ENCODE results near the gene TTBK1.

TTBK1 gene

DNA sequence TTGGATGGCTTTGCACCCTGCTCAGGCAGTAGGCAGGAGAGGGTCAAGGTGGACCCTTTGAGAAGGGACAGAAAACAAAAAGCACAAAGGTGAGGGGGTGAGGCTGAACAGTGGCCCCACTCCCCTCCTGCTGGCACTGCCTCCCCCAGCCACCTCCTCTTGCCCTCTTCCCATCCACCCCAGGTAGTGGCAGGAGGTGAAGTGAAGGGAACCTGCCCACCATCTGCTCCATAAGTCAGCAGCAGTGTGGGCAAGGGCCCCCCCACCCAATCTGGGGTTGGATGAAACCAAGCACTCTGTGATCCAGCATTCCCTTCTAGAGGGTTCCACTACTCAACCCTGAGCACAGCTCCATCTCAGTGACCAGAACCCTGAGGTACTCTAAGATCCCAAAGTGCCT, 28.7 kb downstream of the TTBK1 start:
- DNase-seq (ENCODE audit: low read depth in 2 of 2), result no peak

DNA sequence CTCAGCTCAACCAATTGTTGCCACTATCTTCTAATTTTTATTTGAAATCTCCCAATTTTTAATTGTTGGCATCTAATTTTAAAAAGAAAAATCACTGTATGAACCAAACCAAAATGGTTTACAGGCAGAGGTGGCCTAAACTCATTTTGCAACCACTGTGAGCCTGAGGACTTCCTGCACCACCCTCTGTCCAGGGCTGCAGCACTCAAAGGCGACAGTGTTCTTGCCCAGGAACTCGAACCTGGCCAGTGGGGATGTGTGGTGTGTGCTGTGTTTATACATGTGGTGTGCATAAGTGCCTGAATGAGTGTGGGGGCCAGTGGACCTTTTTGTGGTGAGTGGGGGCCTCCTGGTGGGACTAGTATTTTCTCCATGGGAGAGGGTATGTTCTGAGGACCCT, 30.4 kb downstream of the TTBK1 start:
- DNase-seq (ENCODE audit: low read depth in 2 of 2), result no peak

GRCh38 chr6:43274127-43274915, 31.0 kb downstream of the TTBK1 start:
- DNase-seq (ENCODE audit: low read depth in 2 of 2), result no peak

- no peak for DNase-seq (ENCODE audit: low read depth in 2 of 2)
These were observed 31.8 kb downstream of the TTBK1 start for GRCh38 chr6:43274916-43275597.

DNA sequence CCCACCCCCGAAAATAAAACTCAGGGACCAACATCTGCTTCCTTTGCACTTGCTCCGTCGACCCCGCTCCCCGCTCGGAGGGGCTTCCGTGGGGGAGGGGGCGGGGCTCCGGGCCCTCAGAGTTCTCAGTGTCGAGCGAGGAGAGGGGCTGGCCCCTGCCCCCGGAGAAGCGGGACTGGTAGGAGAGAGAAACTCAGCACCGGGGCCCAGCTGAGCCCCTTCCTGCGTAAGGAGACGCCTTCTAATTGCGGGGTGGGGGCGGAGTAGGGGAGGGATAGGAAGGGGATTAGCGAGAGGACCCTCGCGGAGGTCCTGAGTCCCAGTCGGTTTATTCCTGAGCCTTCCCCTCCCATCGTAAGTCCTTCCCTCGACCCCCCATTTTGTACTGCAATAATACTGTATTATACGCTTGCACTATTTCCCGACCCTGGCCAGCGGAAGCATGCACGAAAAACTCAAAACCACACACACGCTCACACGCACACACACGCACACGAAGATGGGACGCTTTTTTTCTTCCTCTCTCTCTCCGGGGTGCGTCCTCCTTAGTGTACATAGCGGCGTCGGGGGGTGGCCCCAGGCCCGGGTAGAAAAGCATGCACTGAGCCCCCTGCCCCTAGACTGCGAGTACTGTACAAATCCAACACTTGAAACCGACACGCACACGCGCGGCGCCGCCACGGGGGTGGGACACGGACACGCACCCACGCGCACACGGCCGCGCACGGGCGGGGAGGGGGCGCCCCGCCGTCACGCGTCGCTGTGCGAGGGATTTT, 32.7 kb downstream of the TTBK1 start:
- DNase-seq (ENCODE audit: low read depth in 2 of 2), result no peak

DNA sequence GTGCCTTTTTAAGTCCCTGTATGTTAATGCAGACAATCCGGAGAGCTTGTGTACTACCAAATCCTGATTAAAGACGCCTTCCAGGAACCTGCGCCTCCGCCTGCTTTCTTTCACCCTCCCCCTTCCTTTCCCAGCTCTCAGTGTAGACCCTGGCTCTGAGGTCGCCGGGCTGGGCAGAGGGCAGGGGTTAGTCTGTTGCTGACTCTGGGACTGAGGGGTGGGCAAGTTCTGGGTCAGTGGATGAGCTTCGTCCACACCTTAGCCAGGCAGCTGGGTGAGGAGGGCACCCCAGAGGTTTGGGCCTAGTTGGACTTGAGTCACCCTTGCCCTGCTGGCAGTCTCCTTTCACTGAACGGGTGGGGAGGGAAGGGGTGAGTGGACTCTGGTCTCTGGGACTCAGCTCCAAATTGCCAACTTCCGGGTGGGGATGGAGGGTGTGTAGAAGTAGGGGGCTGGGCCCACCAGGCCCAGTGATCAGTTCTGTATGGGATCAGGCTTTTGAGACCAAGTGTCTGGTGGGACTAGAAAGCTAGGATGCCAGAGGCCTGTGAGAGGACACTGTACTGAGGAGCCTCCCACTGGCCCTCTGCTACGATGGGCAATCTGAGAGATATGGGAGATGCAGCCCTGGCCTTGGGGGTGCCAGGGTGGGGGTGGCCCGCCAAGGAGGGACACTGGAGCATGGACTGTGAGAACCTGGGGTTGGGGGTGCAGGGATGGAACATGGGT, 33.5 kb downstream of the TTBK1 start:
- no peak for DNase-seq (ENCODE audit: low read depth in 2 of 2)

- DNase-seq (ENCODE audit: low read depth in 2 of 2), result no peak
These were observed 34.0 kb downstream of the TTBK1 start for GRCh38 chr6:43277306-43277642.

- no peak for DNase-seq (ENCODE audit: low read depth in 2 of 2)
These were observed 34.6 kb downstream of the TTBK1 start for GRCh38 chr6:43277643-43278523.

DNA sequence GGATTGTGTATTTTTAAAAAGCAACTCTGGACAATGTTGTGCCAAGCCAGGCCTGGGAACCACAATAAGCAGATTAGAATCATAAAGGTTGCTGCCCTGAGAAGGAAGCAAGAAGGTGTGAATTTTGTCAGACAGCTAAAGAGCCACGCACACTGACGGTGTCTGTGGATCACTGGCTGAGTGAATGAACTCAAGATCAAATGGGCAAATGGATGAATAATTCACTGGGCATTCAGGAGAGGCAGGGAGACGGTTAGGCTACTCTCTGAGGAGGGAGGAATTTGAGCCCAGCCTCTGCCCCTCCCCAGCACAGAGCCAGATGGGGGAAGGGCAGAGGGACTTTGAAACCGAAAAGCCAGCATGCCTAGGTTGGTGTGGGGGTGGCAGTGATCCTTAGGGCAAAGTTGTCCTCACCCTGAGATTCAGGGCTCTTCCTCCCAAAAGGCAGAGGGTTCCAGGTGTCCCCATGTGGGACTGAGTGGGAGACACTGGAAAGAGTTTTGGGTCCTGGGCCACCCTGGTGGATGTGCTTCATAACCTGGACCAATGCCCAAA, 35.3 kb downstream of the TTBK1 start:
- no peak for DNase-seq (ENCODE audit: low read depth in 2 of 2)

GRCh38 chr6:43280234-43280633, 37.0 kb downstream of the TTBK1 start:
- DNase-seq (ENCODE audit: low read depth in 2 of 2), result no peak

DNA sequence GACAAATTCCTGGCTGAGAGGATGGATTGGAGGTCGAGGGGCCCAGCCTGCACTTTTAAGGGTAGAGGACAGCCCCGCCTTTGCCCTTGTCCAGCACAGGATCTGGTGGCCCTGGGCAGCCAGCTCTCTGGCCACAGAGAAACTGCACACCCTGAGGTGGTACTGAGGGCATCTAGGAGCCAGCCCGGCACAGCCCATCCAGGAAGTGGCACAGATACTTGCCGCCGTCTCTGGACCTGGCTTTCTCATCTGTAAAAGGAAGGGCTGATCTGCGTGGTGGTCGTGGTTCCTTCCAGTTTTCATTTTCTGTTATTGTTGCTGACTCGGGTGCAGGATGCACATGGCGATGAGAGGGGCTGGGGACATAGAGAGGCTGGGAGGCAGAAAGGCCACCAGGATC, 38.8 kb downstream of the TTBK1 start:
- no peak for DNase-seq (ENCODE audit: low read depth in 2 of 2)

- no peak for DNase-seq (ENCODE audit: low read depth in 2 of 2)
These were observed 39.6 kb downstream of the TTBK1 start for GRCh38 chr6:43282636-43283513.

GRCh38 chr6:43283514-43283901, 40.2 kb downstream of the TTBK1 start:
- DNase-seq (ENCODE audit: low read depth in 2 of 2), result no peak

GRCh38 chr6:43283905-43284304, 40.6 kb downstream of the TTBK1 start:
- DNase-seq (ENCODE audit: low read depth in 2 of 2), result no peak

GRCh38 chr6:43284991-43285781, 41.9 kb downstream of the TTBK1 start:
- DNase-seq (ENCODE audit: low read depth in 2 of 2), result no peak

DNA sequence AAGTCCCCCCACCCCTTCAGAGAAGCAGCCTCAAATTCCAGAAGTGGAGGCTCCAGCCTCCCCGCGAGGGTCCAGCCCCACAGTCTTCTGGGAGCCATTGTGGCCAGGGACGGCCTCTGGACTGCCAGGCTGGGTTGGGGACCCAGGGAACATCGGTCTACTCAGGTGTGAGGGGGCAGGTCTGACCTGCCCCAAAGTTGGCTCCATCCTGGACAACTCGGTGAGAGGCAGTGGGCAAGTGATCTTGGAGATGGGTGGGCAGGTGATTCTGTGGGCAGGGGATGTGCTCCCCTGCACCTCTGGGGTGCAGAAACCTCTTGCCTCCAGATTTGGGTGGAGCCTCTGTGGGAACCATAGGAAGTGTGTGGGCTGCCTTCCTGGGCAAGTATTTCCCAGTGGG, 42.6 kb downstream of the TTBK1 start:
- DNase-seq (ENCODE audit: low read depth in 2 of 2), result no peak

GRCh38 chr6:43286456-43286979, 43.2 kb downstream of the TTBK1 start:
- no peak for DNase-seq (ENCODE audit: low read depth in 2 of 2)

DNA sequence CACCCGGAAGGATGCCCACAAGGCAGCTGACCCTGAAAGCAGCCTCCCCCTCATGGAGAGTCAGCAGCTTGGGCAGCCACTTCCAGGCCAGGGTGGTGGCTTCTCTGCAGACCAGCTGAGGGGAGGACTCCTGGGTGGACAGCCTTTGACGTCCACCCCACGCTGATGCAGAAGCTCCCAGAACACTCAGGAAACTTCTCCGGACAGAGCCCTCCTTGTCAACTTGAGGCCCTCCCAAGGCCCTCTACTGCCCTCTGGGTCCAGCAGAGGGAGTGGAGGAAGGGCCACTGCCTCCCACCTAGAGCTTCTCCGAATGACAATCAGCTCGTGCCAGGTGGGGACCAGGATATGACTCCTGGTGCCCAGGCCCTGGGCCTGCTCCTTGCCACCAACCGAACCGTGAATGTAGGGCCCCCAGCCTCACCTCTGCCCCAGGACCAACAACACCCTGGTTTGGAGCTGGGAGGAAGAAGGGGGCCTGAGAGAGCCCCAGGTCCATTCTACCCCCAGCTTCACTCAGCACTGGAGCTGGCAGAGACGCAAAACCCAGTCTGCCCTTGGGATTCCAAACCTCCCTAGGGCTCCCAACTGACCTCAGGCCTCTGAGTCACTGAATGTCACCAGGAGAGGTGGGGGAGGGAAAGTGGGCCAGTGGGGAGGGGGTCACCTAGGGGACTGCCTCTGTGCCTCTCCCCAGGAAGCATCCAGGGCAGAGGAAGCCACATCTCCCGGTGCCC, 43.9 kb downstream of the TTBK1 start:
- no peak for DNase-seq (ENCODE audit: low read depth in 2 of 2)

All from stimulated activated CD4-positive, alpha-beta T cell treated with anti-CD3 and anti-CD28 coated beads, Interleukin-15, amount 100 ng/mL, for 48 hours (primary cell).